GM18519 (cell line): ENCODE data around the gene PRR18.
A peak's percentile ranks its signal among the peaks of the same experiment; 100 is the strongest.
"Not testable (repeated sequence)": the region's sequence is repeated elsewhere in the genome, so short reads cannot be mapped to it uniquely, and the experiment has no call there.

ENCODE experiments used
- ATAC-seq: cut with Tn5 transposase; IDR thresholded peaks from one replicate; pipeline ENCODE4 v1.9.1; 2021; ENCODE audit warnings: mild to moderate bottlenecking, moderate library complexity; ENCODE audit not compliant: unreplicated experiment, low FRiP score

PRR18 gene

GRCh38 chr6:166308033-166308768 is at the start of gene PRR18:
PRR18 (minus strand) TSS chr6:166308392; CDS start chr6:166308142, 250 bp downstream.
- ATAC-seq, result no peak

GRCh38 chr6:166355552-166355951 is 47.4 kb upstream of the PRR18 start:
- ATAC-seq, result no peak

GRCh38 chr6:166354965-166355364 is 46.8 kb upstream of the PRR18 start:
- ATAC-seq, result no peak

GRCh38 chr6:166354143-166354542 is 46.0 kb upstream of the PRR18 start:
- ATAC-seq, result no peak

GRCh38 chr6:166353507-166353906 is 45.3 kb upstream of the PRR18 start:
- no peak for ATAC-seq

GRCh38 chr6:166352923-166353322 is 44.7 kb upstream of the PRR18 start:
- ATAC-seq, result no peak

GRCh38 chr6:166351715-166352285 is 43.6 kb upstream of the PRR18 start:
- ATAC-seq, result peak; percentile 97

- ATAC-seq, result no peak
Observed at GRCh38 chr6:166348305-166348949, 40.2 kb upstream of the PRR18 start.

GRCh38 chr6:166346965-166347364 is 38.8 kb upstream of the PRR18 start:
- no peak for ATAC-seq

GRCh38 chr6:166346449-166346848 is 38.3 kb upstream of the PRR18 start:
- no peak for ATAC-seq

- ATAC-seq, result not testable (repeated sequence)
Observed at GRCh38 chr6:166345672-166346071, 37.5 kb upstream of the PRR18 start.

GRCh38 chr6:166344921-166345320 is 36.7 kb upstream of the PRR18 start:
- not testable (repeated sequence) for ATAC-seq

GRCh38 chr6:166344240-166344639 is 36.0 kb upstream of the PRR18 start:
- ATAC-seq, result no peak

- ATAC-seq, result peak; percentile 27
Observed at GRCh38 chr6:166343150-166343487, 34.9 kb upstream of the PRR18 start.

GRCh38 chr6:166342349-166343149 is 34.4 kb upstream of the PRR18 start, which contains the start of gene SFT2D1:
SFT2D1 (minus strand) TSS chr6:166342545; CDS start chr6:166342481, 64 bp downstream.
- ATAC-seq, result peak; percentile 81

- no peak for ATAC-seq
Observed at GRCh38 chr6:166341977-166342348, 33.8 kb upstream of the PRR18 start.

GRCh38 chr6:166341464-166341863 is 33.3 kb upstream of the PRR18 start:
- no peak for ATAC-seq

GRCh38 chr6:166338854-166339253 is 30.7 kb upstream of the PRR18 start:
- ATAC-seq, result no peak

- ATAC-seq, result no peak
Observed at GRCh38 chr6:166336847-166337246, 28.7 kb upstream of the PRR18 start.

GRCh38 chr6:166335378-166336302 is 27.4 kb upstream of the PRR18 start:
- peak; percentile 44 for ATAC-seq
